NCI-H2227 (cell line): ENCODE data around the gene DSC1.
"Not testable (repeated sequence)": the region's sequence is repeated elsewhere in the genome, so short reads cannot be mapped to it uniquely, and the experiment has no call there.

ENCODE experiments used
- DNase-seq: peaks from one replicate; lab custom pipeline; 2025; ENCODE audit not compliant: unreplicated experiment; lab: John Stamatoyannopoulos, UW

Gene DSC1

GRCh38 chr18:31162825-31163435 is at the start of gene DSC1:
Gene DSC1, minus strand, starts transcription at chr18:31162856. Its CDS starts 262 bp downstream, at chr18:31162594.
- DNase-seq = no peak

- no peak for DNase-seq
These were observed 48.4 kb upstream of the DSC1 start for GRCh38 chr18:31211047-31211446.

- no peak for DNase-seq
These were observed 46.4 kb upstream of the DSC1 start for GRCh38 chr18:31209041-31209440.

GRCh38 chr18:31207391-31207790 is 44.7 kb upstream of the DSC1 start:
- no peak for DNase-seq

GRCh38 chr18:31206787-31207381 is 44.2 kb upstream of the DSC1 start:
- no peak for DNase-seq

GRCh38 chr18:31206071-31206470 is 43.4 kb upstream of the DSC1 start:
- no peak for DNase-seq

GRCh38 chr18:31205273-31205672 is 42.6 kb upstream of the DSC1 start:
- no peak for DNase-seq

- no peak for DNase-seq
These were observed 42.2 kb upstream of the DSC1 start for GRCh38 chr18:31204833-31205232.

- no peak for DNase-seq
These were observed 41.5 kb upstream of the DSC1 start for GRCh38 chr18:31204166-31204565.

GRCh38 chr18:31203794-31204148 is 41.1 kb upstream of the DSC1 start:
- no peak for DNase-seq

GRCh38 chr18:31203096-31203793 is 40.6 kb upstream of the DSC1 start:
- no peak for DNase-seq

- DNase-seq = no peak
These were observed 36.6 kb upstream of the DSC1 start for GRCh38 chr18:31199190-31199769.

- no peak for DNase-seq
These were observed 35.0 kb upstream of the DSC1 start for GRCh38 chr18:31197676-31198075.

GRCh38 chr18:31195063-31195462 is 32.4 kb upstream of the DSC1 start:
- DNase-seq = no peak

- no peak for DNase-seq
These were observed 29.6 kb upstream of the DSC1 start for GRCh38 chr18:31192086-31192776.

GRCh38 chr18:31190919-31191318 is 28.3 kb upstream of the DSC1 start:
- DNase-seq = no peak

- no peak for DNase-seq
These were observed 27.1 kb upstream of the DSC1 start for GRCh38 chr18:31189757-31190156.

- no peak for DNase-seq
These were observed 22.7 kb upstream of the DSC1 start for GRCh38 chr18:31185186-31185950.

GRCh38 chr18:31183302-31183701 is 20.6 kb upstream of the DSC1 start:
- DNase-seq = no peak

GRCh38 chr18:31177369-31177768 is 14.7 kb upstream of the DSC1 start:
- not testable (repeated sequence) for DNase-seq

- DNase-seq = no peak
These were observed 13.9 kb upstream of the DSC1 start for GRCh38 chr18:31176531-31176930.
